Gastrocnemius medialis (tissue), 4 donors: ENCODE data around the gene RPS6KA4.

Experiments used
- CTCF ChIP-seq, 5 experiments: fragments of 450-650 bp in 3 of 5; fragments of 200-600 bp in 2 of 5; sonication (generic) in 2 of 5; IDR thresholded peaks in 4 of 5; conservative IDR thresholded peaks in 1 of 5; 1 replicate in 4 of 5; 2 replicates in 1 of 5; pipeline ENCODE4 v1.5.1; 2016 to 2019; ENCODE audit warnings: antibody characterized with exemption in 5 of 5, mild to moderate bottlenecking in 3 of 5, moderate library complexity in 3 of 5
- POLR2A ChIP-seq, 2 donors: fragments of 450-650 bp; IDR thresholded peaks; one replicate each; pipeline ENCODE4 v1.6.1; 2017; ENCODE audit warnings: antibody characterized with exemption in 2 of 2, mild to moderate bottlenecking in 2 of 2, moderate library complexity in 2 of 2

GRCh38 chr11:64383580-64383979 is 24.6 kb downstream of the RPS6KA4 start:
- TF ChIP-seq POLR2A (IDR thresholded peaks at IDR 0.05) (no peak), CTCF (IDR thresholded peaks at IDR 0.05 in 4 of 5, conservative IDR thresholded peaks at IDR 0.05 in 1 of 5) (no peak)
